Ecto neural progenitor cell (in vitro differentiated cells): ENCODE results near the gene SLC27A5.
A peak's percentile ranks its signal among the peaks of the same experiment; 100 is the strongest.

Source experiments
- DNase-seq: peaks from one replicate; pipeline ENCODE4 v3.0.0-alpha.2; 2018; ENCODE audit warnings: low spot score

Gene SLC27A5, protein sequence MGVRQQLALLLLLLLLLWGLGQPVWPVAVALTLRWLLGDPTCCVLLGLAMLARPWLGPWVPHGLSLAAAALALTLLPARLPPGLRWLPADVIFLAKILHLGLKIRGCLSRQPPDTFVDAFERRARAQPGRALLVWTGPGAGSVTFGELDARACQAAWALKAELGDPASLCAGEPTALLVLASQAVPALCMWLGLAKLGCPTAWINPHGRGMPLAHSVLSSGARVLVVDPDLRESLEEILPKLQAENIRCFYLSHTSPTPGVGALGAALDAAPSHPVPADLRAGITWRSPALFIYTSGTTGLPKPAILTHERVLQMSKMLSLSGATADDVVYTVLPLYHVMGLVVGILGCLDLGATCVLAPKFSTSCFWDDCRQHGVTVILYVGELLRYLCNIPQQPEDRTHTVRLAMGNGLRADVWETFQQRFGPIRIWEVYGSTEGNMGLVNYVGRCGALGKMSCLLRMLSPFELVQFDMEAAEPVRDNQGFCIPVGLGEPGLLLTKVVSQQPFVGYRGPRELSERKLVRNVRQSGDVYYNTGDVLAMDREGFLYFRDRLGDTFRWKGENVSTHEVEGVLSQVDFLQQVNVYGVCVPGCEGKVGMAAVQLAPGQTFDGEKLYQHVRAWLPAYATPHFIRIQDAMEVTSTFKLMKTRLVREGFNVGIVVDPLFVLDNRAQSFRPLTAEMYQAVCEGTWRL

DNA sequence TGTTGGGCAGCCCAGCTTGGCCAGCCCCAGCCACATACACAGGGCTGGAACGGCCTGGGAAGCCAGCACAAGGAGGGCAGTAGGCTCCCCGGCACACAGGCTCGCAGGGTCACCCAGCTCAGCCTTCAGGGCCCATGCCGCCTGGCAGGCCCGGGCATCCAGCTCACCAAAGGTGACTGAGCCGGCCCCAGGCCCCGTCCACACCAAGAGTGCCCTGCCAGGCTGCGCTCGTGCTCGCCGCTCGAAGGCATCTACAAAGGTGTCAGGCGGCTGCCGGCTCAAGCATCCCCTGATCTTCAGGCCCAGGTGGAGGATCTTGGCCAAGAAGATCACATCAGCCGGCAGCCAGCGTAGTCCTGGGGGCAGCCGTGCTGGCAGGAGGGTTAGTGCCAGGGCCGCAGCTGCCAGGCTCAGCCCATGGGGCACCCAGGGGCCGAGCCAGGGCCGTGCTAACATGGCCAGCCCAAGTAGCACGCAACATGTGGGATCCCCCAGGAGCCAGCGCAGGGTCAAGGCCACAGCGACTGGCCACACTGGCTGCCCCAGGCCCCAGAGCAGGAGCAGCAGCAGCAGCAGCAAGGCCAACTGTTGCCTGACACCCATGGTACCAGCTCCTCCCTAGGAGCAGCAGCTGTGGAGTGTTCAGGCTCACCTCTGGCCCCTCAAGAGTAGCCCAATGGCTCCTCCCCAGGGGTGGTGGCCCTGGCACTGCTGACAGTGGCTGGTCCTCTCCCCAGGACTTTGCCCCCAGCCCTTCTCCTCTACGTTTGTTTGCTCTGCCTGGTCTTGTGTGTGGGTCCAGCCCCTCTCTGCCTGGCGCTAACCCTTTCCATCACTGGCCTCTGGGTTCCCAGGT lies at the start of gene SLC27A5:
SLC27A5 (minus strand) TSS at position 640 of the 856 bp plus-strand sequence; CDS start at position 603, 37 bp downstream.
- no peak for DNase-seq

DNA sequence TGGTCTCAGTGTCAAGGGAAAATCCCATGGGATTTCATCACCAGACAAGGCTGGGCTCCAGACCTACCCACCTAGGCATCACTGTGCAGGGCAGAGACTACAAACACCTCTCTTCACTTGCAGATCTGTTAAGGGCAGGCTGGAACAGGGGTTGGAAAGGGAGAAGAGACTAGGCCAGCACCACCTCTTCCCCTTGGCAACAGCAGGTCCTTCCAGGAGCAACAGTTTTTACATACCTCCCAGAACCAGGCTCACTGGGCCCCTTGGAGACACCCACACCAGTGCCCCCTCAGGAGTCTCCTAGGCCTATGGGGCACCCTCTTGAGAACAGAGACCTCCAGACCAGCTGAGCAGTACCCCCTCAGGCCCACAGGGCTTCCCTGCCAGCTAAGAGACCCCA lies 49.1 kb upstream of the SLC27A5 start:
- DNase-seq, result no peak

DNA sequence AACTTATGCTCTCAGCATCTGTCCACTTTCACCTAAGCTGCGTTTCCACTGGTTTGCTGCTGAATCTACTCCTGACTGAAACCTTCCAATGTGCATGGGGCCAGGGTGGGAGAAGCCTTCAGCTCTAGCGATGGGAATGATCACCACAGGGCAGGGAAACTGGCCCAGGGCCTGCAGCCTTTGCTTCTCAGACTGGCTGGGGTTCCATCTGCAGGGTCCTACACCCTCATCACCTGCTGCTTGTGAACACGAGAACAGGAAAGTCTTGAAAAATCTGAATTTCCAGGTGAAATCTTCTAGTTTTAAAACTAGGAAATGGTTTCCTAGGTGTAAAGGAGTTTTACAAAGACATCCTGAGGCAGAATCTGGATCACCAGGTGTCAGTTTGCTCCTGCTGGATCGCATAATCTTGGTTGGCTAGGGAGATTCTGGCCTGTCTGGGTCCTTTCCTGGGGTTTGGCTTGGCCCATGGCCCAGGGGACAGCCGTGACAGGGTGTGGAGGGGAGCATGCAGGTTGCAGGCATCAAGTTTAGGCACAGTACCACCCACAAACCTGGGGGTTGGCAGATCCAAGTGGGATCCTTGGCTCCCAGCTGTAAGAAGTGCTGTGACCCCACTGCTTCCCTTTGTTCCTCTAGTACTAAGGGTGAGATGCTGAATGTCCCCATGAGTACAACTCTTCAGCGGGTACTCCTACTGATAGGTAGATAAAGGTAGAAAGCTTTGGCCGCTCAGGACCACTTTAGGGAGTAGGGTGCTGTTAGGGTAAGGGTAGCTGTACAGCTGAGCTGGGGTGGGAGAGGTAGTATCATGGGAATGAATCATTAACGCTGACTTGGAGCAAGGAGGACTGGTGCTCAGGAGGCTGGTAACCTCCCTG lies 48.5 kb upstream of the SLC27A5 start:
- no peak for DNase-seq

DNA sequence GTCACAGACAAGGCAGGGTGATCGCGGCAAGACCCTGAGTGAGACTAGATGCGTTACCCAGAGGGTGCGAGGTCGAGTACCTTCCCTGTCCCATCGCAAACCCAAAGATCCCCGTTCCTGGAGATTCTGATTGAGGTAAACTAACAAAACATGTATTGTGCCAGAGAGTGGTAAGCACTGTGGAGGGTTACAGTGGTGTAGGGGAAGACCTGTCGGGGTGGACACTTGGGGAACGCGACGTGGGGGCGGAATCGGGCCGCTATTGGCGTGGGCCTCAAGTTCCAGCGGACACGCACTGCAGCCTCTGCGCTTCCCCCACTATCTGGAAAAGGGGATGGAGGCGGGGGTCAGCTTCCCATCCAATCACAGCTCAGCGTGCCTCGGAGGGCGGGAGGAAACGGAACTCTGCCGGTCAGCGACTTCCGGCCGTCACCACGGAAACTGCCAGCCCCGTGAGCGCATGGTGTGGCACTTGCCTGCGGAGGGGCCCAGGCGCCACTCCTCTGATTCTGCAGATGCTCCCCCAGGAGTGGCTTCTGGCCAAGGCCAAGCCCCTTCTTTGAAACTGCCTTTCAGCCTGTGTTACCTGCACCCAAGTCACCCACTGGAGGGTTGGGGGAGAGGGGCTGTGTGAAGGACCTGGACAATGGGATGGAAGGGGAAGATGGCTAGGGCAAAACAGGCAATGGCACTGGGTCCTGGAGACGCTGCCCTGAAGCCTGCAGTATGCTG lies 47.6 kb upstream of the SLC27A5 start:
- peak; percentile 94 for DNase-seq

DNA sequence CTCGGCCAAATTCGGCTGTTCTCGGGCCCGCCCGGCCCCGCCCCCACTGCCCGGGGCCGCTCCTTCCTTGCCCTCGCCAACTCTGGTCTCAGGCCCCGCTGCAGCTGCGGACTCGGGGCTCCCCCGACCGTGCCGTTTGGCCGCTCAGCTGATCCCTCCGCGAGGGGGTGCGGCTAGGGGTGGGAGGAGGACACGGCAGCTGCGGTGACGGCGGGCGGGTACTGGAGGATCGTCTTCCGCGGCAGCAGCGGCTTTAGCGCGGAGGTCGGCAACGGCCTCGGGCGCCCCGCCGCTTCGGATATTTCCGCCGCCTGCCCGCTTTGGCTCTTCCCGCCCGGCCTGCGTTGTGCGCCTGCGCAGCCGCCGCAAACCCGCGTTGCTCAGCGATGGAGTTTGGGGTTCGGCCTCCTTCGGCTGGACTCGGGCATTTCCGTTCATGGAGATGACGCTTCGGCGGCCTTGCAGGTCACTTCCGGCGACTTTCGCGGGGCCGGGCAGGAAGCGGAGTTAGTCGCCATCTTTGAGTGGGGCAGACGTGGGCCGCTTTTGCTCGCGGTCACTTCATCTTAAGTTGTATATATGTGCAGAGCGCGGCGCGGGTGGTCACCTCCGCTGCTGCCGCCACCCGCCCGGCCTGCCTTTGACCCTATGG lies 47.0 kb upstream of the SLC27A5 start:
- DNase-seq, result peak; percentile 100

DNA sequence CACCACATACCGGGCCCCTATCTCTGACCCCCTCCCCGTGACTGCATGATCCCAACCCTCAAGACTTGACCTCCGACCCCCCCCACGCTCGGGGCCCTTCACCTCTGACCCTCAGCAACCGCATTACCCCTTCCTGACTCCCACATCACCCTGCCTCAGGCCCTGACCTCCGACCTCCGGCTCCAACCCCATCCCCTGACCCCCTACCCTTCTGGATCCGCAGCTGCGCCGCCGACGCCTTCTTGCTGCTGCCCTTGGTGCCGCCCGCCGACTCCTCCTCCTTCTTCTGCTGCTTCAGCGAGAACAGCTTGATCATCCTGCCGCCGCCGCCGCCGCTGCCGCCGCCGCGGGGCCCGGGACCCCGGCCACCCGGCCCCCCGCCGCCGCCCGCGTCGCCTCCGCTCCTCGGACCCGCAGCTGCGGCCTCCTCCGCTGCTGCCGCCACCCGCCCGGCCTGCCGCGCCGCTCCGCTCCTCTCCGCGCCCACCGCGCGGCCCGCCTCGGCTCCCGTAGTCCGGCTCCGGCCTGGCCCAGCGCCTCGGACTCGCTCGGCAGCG lies 46.4 kb upstream of the SLC27A5 start, which contains the start of gene UBE2M:
UBE2M (minus strand) TSS at position 546 of the 557 bp plus-strand sequence; CDS start at position 316, 230 bp downstream.
- DNase-seq, result peak; percentile 83

DNA sequence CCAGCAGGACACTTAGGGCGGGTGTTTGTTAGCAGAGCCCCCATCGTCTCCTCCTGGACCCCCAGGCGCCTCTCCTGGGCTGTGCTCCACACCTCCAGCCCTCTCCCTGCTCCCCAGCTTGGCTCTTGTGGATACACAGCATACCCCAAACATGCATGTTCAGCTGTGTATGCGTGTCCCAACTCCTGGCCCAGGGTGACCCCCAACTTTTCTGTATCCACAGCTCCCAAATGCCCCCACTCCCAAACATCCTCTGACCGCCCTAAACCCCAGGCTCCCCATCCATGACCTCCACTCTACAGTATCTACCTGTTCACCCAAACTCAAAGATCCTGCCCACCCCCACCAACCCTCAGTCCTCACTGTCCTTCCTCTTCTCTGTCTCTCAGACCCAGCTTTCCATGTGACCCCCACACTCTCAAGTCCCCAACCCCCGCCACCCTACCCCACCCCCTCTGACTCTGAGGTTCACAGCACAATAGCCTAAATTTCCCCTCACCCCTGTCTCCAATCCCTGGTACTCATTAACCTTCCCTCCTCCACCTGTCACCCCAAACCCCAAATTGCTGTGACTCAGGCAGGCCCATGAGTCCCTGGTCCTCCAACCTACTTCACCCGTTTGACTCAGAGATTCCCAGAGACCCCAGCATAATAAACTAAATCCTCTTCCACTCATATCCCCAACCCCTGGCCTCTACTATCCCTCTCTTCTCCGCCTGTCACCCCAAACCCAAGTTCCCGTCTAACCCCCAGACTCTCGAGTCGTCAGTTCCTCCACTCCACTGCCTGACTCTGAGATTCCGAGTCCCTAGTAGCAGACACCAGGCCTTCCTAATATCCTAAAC lies 45.7 kb upstream of the SLC27A5 start:
- DNase-seq, result no peak

DNA sequence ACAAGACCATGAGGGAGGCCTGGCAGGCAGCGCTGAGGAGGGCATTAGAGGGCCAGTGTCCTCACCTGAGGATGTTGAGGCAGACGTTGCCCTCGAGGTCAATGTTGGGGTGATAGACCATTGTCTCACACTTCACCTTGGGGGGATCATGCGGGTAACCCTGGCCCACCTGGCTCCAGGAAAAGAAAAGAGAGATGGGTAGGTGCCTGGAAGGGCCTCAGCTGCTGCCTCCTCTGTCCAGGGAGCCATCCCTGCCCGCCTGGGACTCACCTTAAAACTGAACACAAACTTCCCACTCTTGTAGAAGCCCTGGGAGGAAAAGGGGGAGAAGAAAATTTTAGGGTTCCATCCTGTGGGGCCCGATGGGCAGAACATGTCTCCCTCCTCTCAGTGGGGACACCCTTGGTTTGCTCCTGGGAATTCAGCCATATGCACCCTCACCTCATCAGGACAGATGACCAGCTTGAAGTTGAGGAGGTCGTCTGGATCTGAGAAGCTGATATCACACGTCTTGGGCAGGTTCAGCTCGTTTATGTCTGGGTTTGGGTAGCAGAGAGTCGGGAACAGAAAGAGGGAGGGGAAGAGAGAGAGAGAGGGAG lies 44.9 kb upstream of the SLC27A5 start:
- no peak for DNase-seq

DNA sequence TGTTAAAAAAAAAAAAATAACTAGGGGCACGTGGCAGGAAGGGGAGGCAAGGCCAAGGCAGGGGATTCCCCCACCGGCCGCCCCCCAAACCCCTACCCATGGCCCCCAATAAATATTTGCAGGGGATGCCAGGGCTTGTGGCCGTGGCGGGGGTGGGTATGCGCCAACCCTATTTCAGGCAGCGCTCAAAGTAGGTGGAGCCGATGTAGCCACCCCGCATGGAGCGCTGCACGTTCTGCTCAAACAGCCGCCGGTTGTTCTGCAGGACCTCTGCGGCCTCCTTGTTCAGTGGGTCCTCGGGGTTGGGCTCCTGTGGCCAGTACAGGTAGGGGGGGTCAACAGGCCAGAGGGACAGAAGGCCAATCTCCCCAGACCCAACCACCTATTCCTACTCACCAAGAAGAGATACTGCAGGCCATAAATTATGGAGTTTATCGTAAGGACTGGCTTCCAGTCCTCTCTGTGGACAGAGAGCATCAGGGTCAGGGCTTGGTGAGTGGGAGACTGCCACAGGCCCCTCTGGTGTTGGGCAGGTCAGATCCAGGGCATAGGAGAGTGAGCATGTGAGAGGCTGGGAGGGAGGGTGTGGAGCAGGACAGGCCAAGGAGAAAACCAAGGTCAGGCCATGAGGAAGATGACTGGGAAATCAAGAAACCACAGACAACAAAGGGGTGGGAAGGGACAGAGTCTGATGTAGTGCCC lies 44.3 kb upstream of the SLC27A5 start:
- DNase-seq, result no peak

DNA sequence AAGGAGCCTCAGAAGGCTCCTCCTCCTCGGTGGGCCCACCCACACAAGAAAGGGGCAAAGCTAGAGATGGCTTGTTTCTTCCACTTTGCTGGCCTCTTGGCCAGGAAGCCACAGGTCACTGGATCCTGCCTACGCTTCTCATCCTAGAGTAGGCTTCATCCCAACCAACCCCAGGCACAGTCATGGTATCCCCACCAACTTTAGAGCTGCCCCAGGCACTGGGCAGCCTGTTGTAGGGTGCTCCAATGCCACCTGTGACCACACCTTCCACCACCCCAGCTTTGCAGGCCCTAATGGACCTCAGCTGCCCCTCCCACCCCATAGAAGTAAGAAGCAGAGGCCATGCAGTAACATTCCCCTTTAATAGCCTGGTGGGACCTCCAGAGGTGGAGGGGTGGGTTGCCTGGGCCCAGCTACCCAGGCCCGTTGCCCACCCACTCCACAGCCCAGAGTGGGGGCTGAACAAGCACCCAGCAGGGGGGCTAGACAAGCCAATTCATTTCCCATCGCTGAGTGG lies 43.6 kb upstream of the SLC27A5 start:
- DNase-seq, result no peak

DNA sequence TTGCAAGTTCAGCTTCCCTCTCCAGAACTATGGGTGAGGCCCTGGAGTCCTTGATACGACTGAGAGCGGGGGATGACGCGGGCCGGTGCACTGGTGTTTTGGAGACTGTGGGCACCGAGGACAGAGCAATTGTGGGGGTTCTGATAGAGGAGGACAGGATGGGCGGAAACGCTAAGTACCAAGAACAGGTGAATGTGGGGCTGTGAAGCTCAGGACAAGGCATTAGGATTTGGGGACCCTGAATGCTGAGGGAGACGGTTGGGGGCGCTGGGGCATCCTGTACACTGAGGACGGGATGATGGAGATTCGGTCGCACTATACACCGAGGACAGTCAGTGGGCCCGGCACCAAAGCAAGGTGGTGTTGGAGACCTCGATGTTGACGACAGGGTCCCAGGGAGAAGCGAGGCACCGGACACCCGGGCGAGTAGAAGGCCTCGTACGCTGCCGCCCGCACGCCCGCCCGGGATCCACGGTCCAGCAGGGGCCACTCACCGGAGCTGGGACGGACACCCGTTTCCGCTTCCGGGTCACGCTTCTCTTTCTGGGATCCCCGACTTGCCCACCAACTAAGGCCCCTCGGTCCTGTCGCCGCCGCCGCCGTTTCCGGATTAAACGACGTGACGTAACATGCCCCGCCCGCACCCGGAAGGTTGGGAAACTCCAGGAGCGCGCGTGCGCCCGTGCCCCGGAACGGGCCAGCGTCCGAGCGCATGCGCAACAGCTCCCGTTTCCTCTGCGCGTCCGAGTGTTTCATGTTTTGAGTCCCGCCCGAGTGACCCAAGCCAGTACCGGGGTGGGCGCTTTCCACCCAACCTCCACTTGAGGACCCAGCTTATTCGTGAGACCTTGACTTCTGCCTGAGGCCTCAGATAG lies 42.9 kb upstream of the SLC27A5 start, which contains the start of gene CHMP2A:
CHMP2A (minus strand) TSS at position 612 of the 875 bp plus-strand sequence. CDS start 893 bp downstream, outside the sequence.
- peak; percentile 99 for DNase-seq

DNA sequence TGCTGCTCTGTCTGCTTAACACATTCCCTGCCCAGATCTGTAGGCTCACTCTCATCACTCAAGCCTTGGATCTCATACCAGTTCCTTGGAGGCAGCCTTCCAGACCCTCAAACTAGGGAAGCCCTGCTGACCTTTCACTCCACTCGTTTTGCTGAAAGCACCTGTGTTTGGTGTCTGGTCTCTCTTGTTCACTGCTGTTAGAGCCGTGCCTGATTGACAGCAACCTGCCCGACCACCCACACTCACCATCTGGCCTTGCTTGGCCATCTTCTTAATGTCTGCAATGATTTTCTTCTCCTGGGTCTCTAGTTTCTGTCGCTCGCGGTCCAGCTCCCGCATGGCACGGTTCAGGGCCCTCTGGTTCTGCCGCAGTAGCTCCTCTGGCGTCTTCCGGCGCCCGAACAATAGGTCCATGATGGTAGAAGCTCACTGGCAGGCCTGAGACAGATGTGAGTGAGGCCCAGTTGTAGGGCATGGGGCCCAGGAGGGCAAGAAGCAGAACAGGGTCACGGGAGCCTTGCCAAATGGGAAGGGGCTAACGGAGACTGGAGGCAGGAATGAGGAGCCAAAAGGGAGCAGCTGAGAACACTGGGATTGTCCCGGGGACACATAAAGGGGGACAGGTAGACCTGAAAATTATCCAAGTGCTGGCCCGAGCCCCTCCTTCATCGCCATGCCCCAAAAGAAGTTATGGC lies 42.2 kb upstream of the SLC27A5 start:
- DNase-seq, result no peak

DNA sequence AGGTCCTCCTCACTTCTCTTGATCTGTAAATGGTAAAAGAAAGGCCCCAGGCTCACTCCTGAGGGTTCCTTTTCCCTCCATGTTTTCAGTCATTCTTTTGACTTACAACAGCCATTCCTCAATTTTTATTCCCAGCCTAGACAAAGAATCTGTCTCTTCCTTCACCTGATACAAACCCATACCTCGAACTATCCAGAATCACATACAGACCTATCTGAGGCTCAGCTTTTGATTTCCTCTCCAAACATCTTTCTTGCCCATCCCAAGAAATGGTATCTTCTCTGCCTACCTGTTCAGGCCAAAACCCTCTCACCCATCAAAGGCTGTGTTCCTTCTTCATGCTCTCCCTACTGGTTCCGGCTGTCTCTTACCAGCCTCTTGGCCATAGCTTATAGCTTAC lies 40.9 kb upstream of the SLC27A5 start:
- DNase-seq, result no peak

DNA sequence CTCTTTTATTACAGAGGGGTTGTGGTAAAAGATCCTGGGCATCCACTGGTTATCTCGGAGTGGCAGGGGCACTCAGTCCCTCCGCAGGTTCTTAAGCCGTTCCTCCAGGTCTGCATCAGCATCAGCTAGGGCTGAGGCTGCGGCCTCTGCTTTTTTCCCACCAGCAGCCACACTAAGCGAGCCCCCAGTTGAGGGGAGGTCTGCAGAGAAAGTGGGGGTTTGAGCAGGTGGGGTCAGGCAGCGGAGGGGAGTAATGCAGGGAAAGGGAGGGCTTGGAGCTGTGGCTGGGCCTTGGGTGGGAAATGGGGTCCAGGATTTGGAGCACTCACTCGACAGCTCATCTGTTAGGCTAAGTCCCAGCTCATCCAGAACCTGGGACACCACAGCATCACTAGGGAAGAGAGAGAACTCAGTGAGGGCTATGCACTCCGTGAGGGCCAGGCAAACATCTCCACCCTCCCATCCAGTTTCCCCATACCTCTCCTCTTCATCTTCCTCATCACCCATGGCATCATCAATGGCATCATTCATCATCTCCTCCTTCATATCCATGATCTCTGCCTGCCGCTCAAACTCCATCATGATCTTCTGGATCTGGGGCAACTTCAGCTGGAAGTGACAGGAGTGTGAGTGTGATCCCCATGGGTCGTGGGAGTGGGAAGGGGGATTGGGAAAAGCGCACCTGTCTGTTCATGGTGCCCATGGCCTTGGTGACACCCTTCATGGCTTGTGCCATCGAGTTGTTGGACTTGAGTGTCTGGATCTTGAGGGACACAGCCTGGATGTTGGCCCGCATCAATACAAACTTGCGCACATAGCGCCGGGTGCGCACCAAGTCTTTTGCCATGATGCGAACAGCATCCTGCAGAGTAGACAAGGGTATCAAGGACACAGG lies 40.0 kb upstream of the SLC27A5 start:
- no peak for DNase-seq

DNA sequence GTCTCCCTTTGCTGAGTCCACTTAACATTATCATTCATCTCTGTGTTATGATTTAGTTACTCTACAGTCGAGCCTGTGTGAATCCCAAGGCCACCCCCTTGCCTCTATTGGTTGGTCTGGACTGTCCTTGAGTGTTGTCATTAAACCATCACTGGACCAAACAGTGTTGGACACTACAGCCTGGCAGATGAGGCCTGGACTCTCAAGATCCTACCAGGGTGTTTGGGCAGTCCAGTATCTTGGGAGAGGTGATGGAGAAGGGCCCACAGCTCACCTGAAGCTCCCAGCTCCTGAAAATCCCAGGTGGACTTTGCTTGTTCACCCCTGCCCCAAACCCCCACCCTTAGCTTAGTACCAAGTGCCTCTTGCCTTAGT lies 39.3 kb upstream of the SLC27A5 start:
- no peak for DNase-seq
